Adrenal gland (tissue), 12 donors: Measurements from ENCODE around the gene MUC16. TPM values are rescaled to one million over a fixed set of nuclear protein-coding genes. Genes with fewer than 3 reads are reported as not detected.

Experiments used
- DNase-seq, 7 donors: peaks; one replicate each; pipeline ENCODE4 v3.0.0-alpha.2; 2019 to 2020
- H3K27ac ChIP-seq, 5 donors: fragments of 200-600 bp; sonication (generic) in 4 of 5; 1 replicate in 3 of 5; 2 replicates in 2 of 5; pipeline versions ENCODE4 v1.5.1 to v1.8.0; 2016 to 2020; ENCODE audit warnings: mild to moderate bottlenecking in 1 of 5
- H3K27me3 ChIP-seq: fragments of 200-600 bp; 2 replicates; pipeline ENCODE4 v1.8.0; 2021
- H3K36me3 ChIP-seq, 2 donors: fragments of 200-600 bp; replicated peaks in 1 of 2; 1 replicate in 1 of 2; 2 replicates in 1 of 2; pipeline versions ENCODE4 v1.5.1 to v1.8.0; 2018 to 2022
- H3K4me1 ChIP-seq, 2 donors: fragments of 200-600 bp; replicated peaks in 1 of 2; 1 replicate in 1 of 2; 2 replicates in 1 of 2; pipeline versions ENCODE4 v1.5.1 to v1.8.0; 2018 to 2021
- H3K4me3 ChIP-seq, 4 donors: fragments of 200-600 bp; sonication (generic) in 3 of 4; one replicate each; pipeline ENCODE4 v1.5.1; 2016 to 2018
- H3K9me3 ChIP-seq, 3 donors: fragments of 200-600 bp; sonication (generic) in 1 of 3; replicated peaks in 1 of 3; 1 replicate in 2 of 3; 2 replicates in 1 of 3; pipeline versions ENCODE4 v1.5.1 to v1.8.0; 2016 to 2021
- CTCF ChIP-seq, 6 experiments: fragments of 450-650 bp in 4 of 6; fragments of 200-600 bp in 2 of 6; sonication (generic) in 1 of 6; IDR thresholded peaks; 1 replicate in 5 of 6; 2 replicates in 1 of 6; pipeline versions ENCODE4 v1.5.1 to v1.8.0; 2016 to 2021; ENCODE audit warnings: antibody characterized with exemption in 6 of 6, mild to moderate bottlenecking in 2 of 6, moderate library complexity in 1 of 6
- POLR2A ChIP-seq, 2 donors: fragments of 450-650 bp; IDR thresholded peaks; one replicate each; pipeline ENCODE4 v1.6.1; 2017; ENCODE audit warnings: antibody characterized with exemption in 2 of 2, mild to moderate bottlenecking in 2 of 2, moderate library complexity in 1 of 2
- WGBS, 4 donors: extraction: QIAGEN DNeasy Blood & Tissue Kit in 2 of 4; methylation state at CpG; one replicate each; pipeline versions ENCODE4 v1.1.5 to v1.1.7; 2013 to 2017; 5-methylcytosine and 5-hydroxymethylcytosine counted together
- intact Hi-C, 2 donors: fragments of 100-400 bp; cut with DNase I; formaldehyde crosslinking; loops; one replicate each; pipeline versions ENCODE4 v1.14.1 to v1.15.0; 2022 to 2023
- polyA plus RNA-seq, 3 donors: library from polyadenylated mRNA; stranded (reverse); fragments of 200-250 nt in 2 of 3; fragments of 350-450 nt in 1 of 3; fragmentation: Illumina TruSeq in 1 of 3; extraction: RNeasy Lipid Tissue Mini Kit (QIAGEN cat#74804) in 1 of 3; gene quantifications; one replicate each; pipeline ENCODE4 v1.2.3, GENCODE V29; 2013 to 2014
- total RNA-seq, 9 donors: library from RNA; depleted of rRNA in 4 of 9; stranded (reverse); fragments of >200 nt in 4 of 9; fragments of 120-200 nt in 1 of 9; fragmentation: NEBNext Ultra II Directional in 1 of 9; extraction: Animal tissue kit (Norgen Biotek cat#: 25700) in 1 of 9; gene quantifications; one replicate each; pipeline versions ENCODE4 v1.1.0 to v1.2.4, GENCODE V29; 2013 to 2023
- donor health status: healthy with polysubstance abuse.
- donor health status: Bipolar disorder and iron deficiency.
- donor health status: DM: yes; HTN: yes; CAD: no.
- donor health status: DM: no; HTN: no; CAD: no.
- donor health status: DM: no; HTN: no; CAD: no.
- donor health status: DM: yes; HTN: yes; CAD: no.

Gene MUC16
- total and polyA plus RNA-seq, 12 donors: 0.04 to 0.07 TPM; not detected in 10

- DNase-seq: no peak
- H3K4me3 ChIP-seq: no peak overlapping the region
- no peaks in the 10 kb centered on the region for H3K4me1 ChIP-seq
- no peaks in the 10 kb centered on the region for H3K27me3 ChIP-seq
- no peaks in the 10 kb centered on the region for H3K36me3 ChIP-seq
- intact Hi-C loops: no loop called here
- no peaks in the 10 kb centered on the region for H3K9me3 ChIP-seq
- H3K27ac ChIP-seq: no peak overlapping the region
- no peak for TF ChIP-seq POLR2A (IDR thresholded peaks at IDR 0.05)
- no peak for TF ChIP-seq CTCF (IDR thresholded peaks at IDR 0.05)
- 54 to 71% (median 61%) methylated on average over 2 to 3 of the region's 3 CpGs for WGBS, 4 donors
These were observed 23.9 kb downstream of the MUC16 start for GRCh38 chr19:8986296-8986695.

- 54 to 73% (median 62%) methylated on average over 5 of the region's 5 CpGs for WGBS, 4 donors
- H3K9me3 ChIP-seq: no peaks in the 10 kb centered on the region
- DNase-seq: no peak
- TF ChIP-seq CTCF (IDR thresholded peaks at IDR 0.05) (no peak), POLR2A (IDR thresholded peaks at IDR 0.05) (no peak)
- H3K27me3 ChIP-seq: no peaks in the 10 kb centered on the region
- H3K4me1 ChIP-seq: no peaks in the 10 kb centered on the region
- no peak overlapping the region for H3K4me3 ChIP-seq
- no peaks in the 10 kb centered on the region for H3K36me3 ChIP-seq
- intact Hi-C loops: no loop called here
- no peak overlapping the region for H3K27ac ChIP-seq
These were observed 36.6 kb downstream of the MUC16 start for GRCh38 chr19:8973501-8974091.

- Histone ChIP-seq H3K4me3 (no peak overlapping the region), H3K27ac (no peak overlapping the region), H3K36me3 (no peaks in the 10 kb centered on the region), H3K27me3 (no peaks in the 10 kb centered on the region), H3K9me3 (no peaks in the 10 kb centered on the region), H3K4me1 (no peaks in the 10 kb centered on the region)
- TF ChIP-seq POLR2A (IDR thresholded peaks at IDR 0.05): no peak
- no peak for TF ChIP-seq CTCF (IDR thresholded peaks at IDR 0.05)
- intact Hi-C loops: no loop called here
- DNase-seq: no peak
- WGBS, 4 donors: 25 to 70% (median 50%) methylated on average over 4 of the region's 4 CpGs
These were observed 44.3 kb downstream of the MUC16 start for GRCh38 chr19:8965887-8966286.

Other genes starting within 250 kb of the MUC16 start
- gene ZNF558, start 178.1 kb downstream of the MUC16 start, total RNA-seq: 10 to 100 TPM; 22.3 to 39.9 (median 27.4) TPM
- gene ZNF558, start 178.1 kb downstream of the MUC16 start, polyA plus RNA-seq: 10 to 100 TPM; 15.3 to 24.6 (median 20.6) TPM
- not detected for gene MBD3L1, start 178.0 kb downstream of the MUC16 start, total RNA-seq
- gene MBD3L1, start 178.0 kb downstream of the MUC16 start, polyA plus RNA-seq: not detected
- not detected for gene OR1M1, start 76.7 kb upstream of the MUC16 start, total RNA-seq
- gene OR1M1, start 76.7 kb upstream of the MUC16 start, polyA plus RNA-seq: not detected
- not detected for gene OR7G2, start 97.1 kb upstream of the MUC16 start, total RNA-seq
- gene OR7G2, start 97.1 kb upstream of the MUC16 start, polyA plus RNA-seq: not detected
- gene OR7G1, start 105.4 kb upstream of the MUC16 start, total RNA-seq: not detected
- not detected for gene OR7G1, start 105.4 kb upstream of the MUC16 start, polyA plus RNA-seq
- gene OR7G3, start 116.5 kb upstream of the MUC16 start, total RNA-seq: not detected
- not detected for gene OR7G3, start 116.5 kb upstream of the MUC16 start, polyA plus RNA-seq
- gene ZNF317, start 130.0 kb upstream of the MUC16 start, total RNA-seq: 10 to 100 TPM; 18.3 to 32.9 (median 28.0) TPM
- 10 to 100 TPM; 27.3 to 69.7 (median 46.0) TPM for gene ZNF317, start 130.0 kb upstream of the MUC16 start, polyA plus RNA-seq
- gene OR7D2, start 168.6 kb upstream of the MUC16 start, total RNA-seq: under 1 TPM in 5 of 9 donors, not detected in 4; 0.06 to 0.14 (median 0.07) TPM
- under 1 TPM; 0.07 to 0.15 (median 0.08) TPM for gene OR7D2, start 168.6 kb upstream of the MUC16 start, polyA plus RNA-seq
- not detected for gene OR7D4, start 209.2 kb upstream of the MUC16 start, total RNA-seq
- gene OR7D4, start 209.2 kb upstream of the MUC16 start, polyA plus RNA-seq: not detected
- gene OR7E24, start 240.5 kb upstream of the MUC16 start, total RNA-seq: not detected
- gene OR7E24, start 240.5 kb upstream of the MUC16 start, polyA plus RNA-seq: not detected